Skeletal muscle tissue (tissue), 4 donors: ENCODE measurements around the gene TMEM107. TPM values are rescaled to one million over a fixed set of nuclear protein-coding genes. Genes with fewer than 3 reads are reported as not detected.

Source experiments
- H3K27ac ChIP-seq: one replicate; pipeline ENCODE4 v1.7.0; 2013; ENCODE audit warnings: mild to moderate bottlenecking, low read depth, low read length, inconsistent platforms
- H3K27me3 ChIP-seq, 3 donors: one replicate each; pipeline ENCODE4 v1.7.0; 2013; ENCODE audit warnings: low read length in 3 of 3; ENCODE audit not compliant: control insufficient read depth in 3 of 3, insufficient read depth in 3 of 3
- H3K36me3 ChIP-seq, 3 donors: one replicate each; pipeline ENCODE4 v1.7.0; 2013; ENCODE audit warnings: low read length in 3 of 3; ENCODE audit not compliant: control insufficient read depth in 3 of 3, insufficient read depth in 3 of 3
- H3K4me1 ChIP-seq, 3 donors: one replicate each; pipeline ENCODE4 v1.7.0; 2013; ENCODE audit warnings: low read length in 3 of 3, mild to moderate bottlenecking in 3 of 3; ENCODE audit not compliant: control insufficient read depth in 3 of 3, insufficient read depth in 3 of 3
- H3K4me3 ChIP-seq, 3 donors: one replicate each; pipeline ENCODE4 v1.7.0; 2013; ENCODE audit warnings: low read length in 3 of 3
- H3K9ac ChIP-seq, 3 donors: one replicate each; pipeline ENCODE4 v1.7.0; 2013; ENCODE audit warnings: low read length in 3 of 3, mild to moderate bottlenecking in 3 of 3, moderate library complexity in 2 of 3, low read depth in 1 of 3
- H3K9me3 ChIP-seq, 3 donors: one replicate each; pipeline ENCODE4 v1.7.0; 2013; ENCODE audit warnings: low read length in 3 of 3; ENCODE audit not compliant: control insufficient read depth in 3 of 3
- total RNA-seq: library from RNA; depleted of rRNA; stranded (reverse); fragments of >200 nt; gene quantifications from one replicate; pipeline ENCODE4 v1.2.3, GENCODE V29; 2014
- donor health status: Osteomylitis.

TMEM107 gene
- total RNA-seq, 1 donor from 2014 or later: 25.1 TPM

DNA sequence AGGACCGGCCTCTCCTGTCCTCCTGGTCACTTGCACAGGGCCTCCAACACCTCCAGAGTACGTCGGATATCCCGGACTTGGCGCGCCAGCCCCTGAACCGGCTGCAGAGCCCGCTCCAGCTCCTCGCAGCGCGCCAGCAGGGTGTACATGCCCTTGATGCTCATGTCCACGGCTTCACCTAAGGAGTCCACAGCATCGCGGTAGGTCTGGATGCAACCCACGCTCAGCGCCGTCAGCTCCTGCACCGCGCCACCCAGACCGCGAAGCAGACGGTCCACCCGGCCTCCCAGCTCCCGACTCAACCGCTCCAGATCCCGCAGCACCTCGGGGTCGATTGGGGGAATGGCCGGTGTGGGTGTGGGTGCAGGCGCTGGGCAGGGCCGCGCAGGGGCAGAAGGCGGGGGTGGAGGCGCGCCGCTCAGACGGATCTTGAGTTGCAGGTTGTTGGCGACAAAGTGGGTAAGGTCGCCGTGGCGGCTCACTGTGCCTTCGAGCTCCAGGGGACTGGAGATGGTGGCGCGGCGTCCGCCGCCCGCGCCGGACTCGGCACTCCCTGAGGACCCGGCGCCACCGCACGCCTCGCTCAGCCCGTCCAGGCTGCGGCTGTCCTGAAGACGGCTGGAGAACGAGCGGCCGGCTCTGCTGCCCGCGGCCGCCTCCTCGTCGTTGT is 13.0 kb upstream of the TMEM107 start:
- Histone ChIP-seq H3K9ac (peak overlapping the region; percentile 83 to 89 (median 84)), H3K27me3 (no peaks in the 10 kb centered on the region), H3K4me3 (peak overlapping the region; percentile 81 to 96 (median 94)), H3K27ac (peak overlapping the region; percentile 88), H3K9me3 (no peaks in the 10 kb centered on the region), H3K4me1 (peaks cover 47 to 51% (median 49%) of the 10 kb centered on the region in 3 donors), H3K36me3 (no peaks in the 10 kb centered on the region)

GRCh38 chr17:8188263-8188839 is 12.2 kb upstream of the TMEM107 start:
- no peaks in the 10 kb centered on the region for H3K27me3 ChIP-seq
- peak overlapping the region; percentile 77 for H3K27ac ChIP-seq
- no peaks in the 10 kb centered on the region for H3K36me3 ChIP-seq
- H3K9me3 ChIP-seq: no peaks in the 10 kb centered on the region
- H3K4me1 ChIP-seq: peaks cover 47 to 51% (median 49%) of the 10 kb centered on the region in 3 donors
- peak overlapping the region; percentile 83 to 89 (median 84) for H3K9ac ChIP-seq
- H3K4me3 ChIP-seq: peak overlapping the region; percentile 81 to 96 (median 94)

GRCh38 chr17:8187517-8188262 is 11.5 kb upstream of the TMEM107 start:
- Histone ChIP-seq H3K4me1 (peaks cover 45 to 49% (median 48%) of the 10 kb centered on the region in 3 donors), H3K9ac (peak overlapping the region; percentile 83 to 89 (median 84)), H3K27me3 (no peaks in the 10 kb centered on the region), H3K4me3 (peak overlapping the region; percentile 87 to 96 (median 94)), H3K27ac (peak overlapping the region; percentile 77), H3K9me3 (no peaks in the 10 kb centered on the region), H3K36me3 (no peaks in the 10 kb centered on the region)

DNA sequence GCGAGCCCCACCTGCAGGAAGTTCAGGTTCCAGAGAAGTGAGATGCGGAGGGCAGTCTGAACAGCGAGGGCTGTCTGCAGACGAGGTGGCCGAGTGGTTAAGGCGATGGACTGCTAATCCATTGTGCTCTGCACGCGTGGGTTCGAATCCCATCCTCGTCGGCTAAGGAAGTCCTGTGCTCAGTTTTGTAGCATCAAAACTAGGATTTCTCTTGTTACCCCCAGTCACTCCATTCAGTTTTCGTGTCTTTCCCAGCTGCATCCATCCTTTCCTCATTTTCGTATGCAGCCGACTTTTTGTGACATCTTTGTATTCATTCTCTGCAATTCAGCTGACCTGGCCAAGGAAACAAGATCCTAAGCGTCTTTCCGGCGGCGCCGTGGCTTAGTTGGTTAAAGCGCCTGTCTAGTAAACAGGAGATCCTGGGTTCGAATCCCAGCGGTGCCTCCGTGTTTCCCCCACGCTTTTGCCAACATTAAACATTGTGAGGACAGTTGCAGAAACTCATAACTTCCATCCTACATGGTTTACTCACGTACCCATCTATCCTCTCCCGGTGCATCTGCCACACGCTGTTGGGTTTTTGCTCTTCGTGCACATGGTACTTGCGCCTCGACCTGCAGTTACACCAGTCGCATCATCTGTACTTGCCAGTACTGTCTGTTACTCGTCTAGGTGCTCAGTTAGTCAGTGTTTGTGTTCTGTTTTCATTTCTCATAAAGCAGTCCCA is 10.8 kb upstream of the TMEM107 start:
- Histone ChIP-seq H3K4me1 (peaks cover 38 to 43% (median 42%) of the 10 kb centered on the region in 3 donors), H3K36me3 (no peaks in the 10 kb centered on the region), H3K27me3 (no peaks in the 10 kb centered on the region), H3K4me3 (peak overlapping the region; percentile 87 to 96 (median 94)), H3K9me3 (no peaks in the 10 kb centered on the region), H3K27ac (peak overlapping the region; percentile 77), H3K9ac (peak overlapping the region in 2 of 3 donors; percentile 82 to 89)

DNA sequence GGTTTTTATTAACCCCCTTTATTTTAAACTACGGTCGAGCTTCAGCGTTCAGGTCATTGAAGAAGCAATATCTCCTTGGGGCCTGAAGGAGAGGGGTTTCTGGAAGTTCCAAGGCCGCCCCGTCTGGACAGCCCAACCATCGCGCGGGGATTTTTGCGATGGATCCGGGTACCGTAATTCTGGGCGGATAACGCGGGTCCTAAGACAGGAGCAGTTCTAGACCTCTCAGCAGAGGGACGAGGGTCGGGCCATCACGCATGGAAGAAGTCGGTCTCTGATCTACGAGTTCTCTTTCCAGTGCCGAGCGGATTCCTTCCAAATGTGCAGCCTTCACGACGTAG is 10.2 kb upstream of the TMEM107 start:
- no peaks in the 10 kb centered on the region for H3K9me3 ChIP-seq
- H3K4me3 ChIP-seq: peak overlapping the region; percentile 87 to 96 (median 94)
- H3K27ac ChIP-seq: peak overlapping the region; percentile 77

DNA sequence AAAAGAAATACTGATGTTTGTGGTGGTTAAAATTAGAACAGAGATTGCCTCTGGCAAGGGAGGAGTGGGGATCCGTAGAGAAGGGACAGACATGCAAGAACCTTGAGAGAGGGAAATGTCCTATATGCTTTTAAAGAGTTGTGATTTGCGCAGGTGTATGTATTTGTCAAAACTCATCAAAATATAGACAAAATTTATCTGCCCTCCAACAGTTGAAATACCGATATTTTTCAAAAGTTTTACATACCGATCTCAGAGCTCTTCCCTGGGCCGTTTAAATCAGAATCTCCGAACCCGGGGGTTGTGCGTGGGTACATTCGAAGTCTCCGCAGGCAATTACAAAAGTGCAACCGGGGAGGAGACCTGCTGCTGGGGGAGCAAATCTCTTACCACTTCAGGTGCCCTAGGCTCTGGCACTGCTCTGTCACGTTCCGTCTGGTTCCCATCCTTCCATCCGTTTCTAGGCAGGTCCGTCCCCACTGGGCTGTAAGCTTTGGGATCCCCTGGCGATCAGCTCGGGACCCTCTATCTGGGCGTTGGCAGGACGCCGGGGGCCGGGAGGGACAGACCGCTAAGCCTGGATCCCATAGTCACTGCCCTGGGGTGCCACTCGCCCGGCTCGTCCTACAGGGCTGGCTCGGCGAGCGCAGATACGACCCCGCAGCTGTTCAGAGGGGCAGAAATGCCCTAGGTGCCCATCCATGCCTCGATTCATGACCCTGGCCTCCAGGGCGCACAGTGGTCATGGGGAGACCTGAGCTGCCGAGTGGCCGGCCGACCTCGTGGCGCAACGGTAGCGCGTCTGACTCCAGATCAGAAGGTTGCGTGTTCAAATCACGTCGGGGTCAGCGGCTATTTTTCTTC is 9.6 kb upstream of the TMEM107 start:
- Histone ChIP-seq H3K27me3 (no peaks in the 10 kb centered on the region), H3K4me1 (peaks cover 31 to 36% (median 34%) of the 10 kb centered on the region in 3 donors), H3K27ac (peak overlapping the region; percentile 77), H3K36me3 (no peaks in the 10 kb centered on the region), H3K4me3 (peak overlapping the region; percentile 87 to 96 (median 94)), H3K9me3 (no peaks in the 10 kb centered on the region), H3K9ac (peak overlapping the region; percentile 84 to 89 (median 88))

More for the DNA sequence above, 10.2 kb upstream of the TMEM107 start:
- peaks cover 32 to 37% (median 37%) of the 10 kb centered on the region in 3 donors for H3K4me1 ChIP-seq
- peak overlapping the region; percentile 82 to 89 (median 84) for H3K9ac ChIP-seq
- no peaks in the 10 kb centered on the region for H3K27me3 ChIP-seq
- no peaks in the 10 kb centered on the region for H3K36me3 ChIP-seq

DNA sequence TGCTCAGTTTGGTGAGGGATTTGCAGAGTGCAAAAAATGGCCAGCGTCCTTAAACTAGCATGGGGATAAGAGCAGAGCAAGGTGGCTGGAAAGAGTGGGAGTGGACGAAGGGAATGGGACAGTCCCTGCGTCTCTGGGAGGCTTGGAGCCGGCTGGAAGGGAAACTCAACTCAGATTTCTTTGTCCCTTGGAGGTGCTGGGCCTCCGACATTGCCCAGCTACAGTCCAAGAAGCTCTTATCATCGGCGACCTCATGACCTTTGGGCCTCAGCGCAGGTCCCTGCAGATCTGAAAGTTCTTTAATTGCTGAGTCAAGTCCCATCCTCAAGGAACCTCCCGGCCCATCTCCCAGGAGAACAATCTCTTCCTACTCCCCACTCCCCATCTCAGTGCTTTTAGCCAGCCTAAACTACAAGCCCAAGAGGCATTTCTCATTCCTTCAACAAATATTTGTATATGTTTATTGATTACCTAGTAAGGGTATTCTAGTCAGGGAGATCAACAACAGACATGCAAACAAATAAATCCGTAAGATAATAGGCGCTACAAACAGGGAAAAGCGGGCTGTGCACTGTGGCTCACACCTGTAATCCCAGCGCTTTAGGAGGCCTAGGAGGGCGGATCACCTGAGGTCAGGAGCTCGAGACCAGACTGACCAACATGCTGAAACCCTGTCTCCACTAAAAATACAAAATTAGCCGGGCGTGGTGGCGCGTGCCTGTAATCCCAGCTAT is 985 bp upstream of the TMEM107 start:
- Histone ChIP-seq H3K4me3 (peak overlapping the region; percentile 64 to 82 (median 79)), H3K9me3 (no peaks in the 10 kb centered on the region), H3K27ac (no peak overlapping the region), H3K27me3 (no peaks in the 10 kb centered on the region), H3K36me3 (no peaks in the 10 kb centered on the region), H3K4me1 (peaks cover 20 to 28% (median 28%) of the 10 kb centered on the region in 3 donors), H3K9ac (peak overlapping the region in 2 of 3 donors; percentile 70 to 84)

- Histone ChIP-seq H3K4me3 (peak overlapping the region; percentile 64 to 82 (median 79)), H3K4me1 (peaks cover 20 to 28% (median 28%) of the 10 kb centered on the region in 3 donors), H3K27ac (peak overlapping the region; percentile 33), H3K9me3 (no peaks in the 10 kb centered on the region), H3K9ac (peak overlapping the region; percentile 66 to 84 (median 70)), H3K27me3 (no peaks in the 10 kb centered on the region), H3K36me3 (no peaks in the 10 kb centered on the region)
Measured at GRCh38 chr17:8175795-8176196, 384 bp downstream of the TMEM107 start.
